Measurements from ENCODE around the gene POLR2L. TPM values are rescaled to one million over a fixed set of nuclear protein-coding genes. Genes with fewer than 3 reads are reported as not detected.

The POLR2L gene
- total and polyA plus RNA-seq, 2 of the 13 experiments (the other 11 are each of a cell fraction or from before 2014, with no cell fraction given) = 104 to 114 TPM

GRCh38 chr11:809287-810039 lies 32.9 kb downstream of the POLR2L start, which contains the start of gene RPLP2 (continued):
- TF ChIP-seq KIAA2018 (CRISPR knock-in tag; IDR thresholded peaks at IDR 0.05; ENCODE audit: borderline replicate concordance) = no peak
- no peak; the same call in 1 of the 2 replicates for TF ChIP-seq ZNF142 (CRISPR knock-in tag; IDR thresholded peaks at IDR 0.05)
- peak; percentile 9; the same call in 1 of the 2 replicates for TF ChIP-seq NCOA2 (CRISPR knock-in tag; IDR thresholded peaks at IDR 0.05)
- TF ChIP-seq KDM6A (CRISPR knock-in tag; IDR thresholded peaks at IDR 0.05; ENCODE audit: low read depth) = 0 out of 2 replicates have a peak, but pooled peaks have one; percentile 51
- TF ChIP-seq ZNF432 (CRISPR knock-in tag; IDR thresholded peaks at IDR 0.05; ENCODE audit: borderline replicate concordance) = no peak
- TF ChIP-seq IKZF1 (IDR thresholded peaks at IDR 0.05) = no peak
- no peak; the same call in none of the 2 replicates for TF ChIP-seq BRD4 (CRISPR knock-in tag; IDR thresholded peaks at IDR 0.05)
- peak; percentile 59; the same call in 1 of the 2 replicates for TF ChIP-seq ZNF276 (CRISPR knock-in tag; IDR thresholded peaks at IDR 0.05; ENCODE audit: low read depth)
- TF ChIP-seq ZNF496 (CRISPR knock-in tag; IDR thresholded peaks at IDR 0.05; ENCODE audit: insufficient replicate concordance) = no peak
- TF ChIP-seq TBX3 (IDR thresholded peaks at IDR 0.05; ENCODE audit: borderline replicate concordance) = peak; percentile 27
- no peak for TF ChIP-seq ZNF510 (CRISPR knock-in tag; IDR thresholded peaks at IDR 0.05; ENCODE audit: low read depth)
